IPS-NIHi7 (cell line): ENCODE data around the gene PCCA.
"Not testable (repeated sequence)": the region's sequence is repeated elsewhere in the genome, so short reads cannot be mapped to it uniquely, and the experiment has no call there.

ENCODE experiments used
- DNase-seq: peaks from one replicate; pipeline ENCODE4 v3.0.0; 2012; ENCODE audit warnings: mixed read lengths; ENCODE audit errors: extremely low spot score

Gene PCCA

GRCh38 chr13:100510208-100510957, 421.5 kb downstream of the PCCA start:
- DNase-seq: peak; percentile 54

GRCh38 chr13:100511466-100511865, 422.6 kb downstream of the PCCA start:
- DNase-seq: no peak

- DNase-seq: no peak
These were observed 423.5 kb downstream of the PCCA start for GRCh38 chr13:100512422-100512821.

GRCh38 chr13:100513171-100513570, 424.3 kb downstream of the PCCA start:
- DNase-seq: no peak

- DNase-seq: no peak
These were observed 425.2 kb downstream of the PCCA start for GRCh38 chr13:100513987-100514670.

GRCh38 chr13:100514788-100515409, 426.0 kb downstream of the PCCA start:
- DNase-seq: peak; percentile 91

- DNase-seq: no peak
These were observed 426.5 kb downstream of the PCCA start for GRCh38 chr13:100515410-100515800.

GRCh38 chr13:100517135-100517534, 428.2 kb downstream of the PCCA start:
- DNase-seq: no peak

GRCh38 chr13:100517728-100518127, 428.8 kb downstream of the PCCA start:
- DNase-seq: no peak

GRCh38 chr13:100518394-100519062, 429.6 kb downstream of the PCCA start:
- no peak for DNase-seq

GRCh38 chr13:100519626-100520025, 430.7 kb downstream of the PCCA start:
- DNase-seq: no peak

GRCh38 chr13:100520936-100521850, 432.3 kb downstream of the PCCA start:
- peak; percentile 64 for DNase-seq

- no peak for DNase-seq
These were observed 433.1 kb downstream of the PCCA start for GRCh38 chr13:100521851-100522617.

GRCh38 chr13:100522618-100523309, 433.9 kb downstream of the PCCA start:
- no peak for DNase-seq

GRCh38 chr13:100523411-100523810, 434.5 kb downstream of the PCCA start:
- DNase-seq: no peak

- no peak for DNase-seq
These were observed 435.1 kb downstream of the PCCA start for GRCh38 chr13:100523981-100524386.

- DNase-seq: not testable (repeated sequence)
These were observed 435.8 kb downstream of the PCCA start for GRCh38 chr13:100524688-100525087.

GRCh38 chr13:100525453-100526317, 436.8 kb downstream of the PCCA start:
- DNase-seq: no peak
